Smooth muscle cell (in vitro differentiated cells): ENCODE measurements around the gene DSCAM. TPM values are rescaled to one million over a fixed set of nuclear protein-coding genes. Genes with fewer than 3 reads are reported as not detected.
"Not testable (repeated sequence)": the region's sequence is repeated elsewhere in the genome, so short reads cannot be mapped to it uniquely, and the experiment has no call there.

Experiments
- DNase-seq: peaks from one replicate; lab custom pipeline; 2025; ENCODE audit not compliant: unreplicated experiment; lab: John Stamatoyannopoulos, UW
- H2AFZ ChIP-seq: fragments of 200-600 bp; sonication (generic); 2 replicates; pipeline ENCODE4 v1.6.0; 2016; ENCODE audit warnings: antibody characterized with exemption, low read depth, mild to moderate bottlenecking
- H3F3A ChIP-seq: fragments of 200-600 bp; sonication (generic); 2 replicates; pipeline ENCODE4 v1.6.0; 2017; ENCODE audit warnings: antibody characterized with exemption, low read depth
- H3K27ac ChIP-seq: fragments of 200-600 bp; sonication (generic); 2 replicates; pipeline ENCODE4 v1.5.1; 2016; ENCODE audit warnings: low read depth, mild to moderate bottlenecking
- H3K27me3 ChIP-seq: fragments of 200-600 bp; sonication (generic); 2 replicates; pipeline ENCODE4 v1.6.1; 2016; ENCODE audit warnings: low read depth, mild to moderate bottlenecking
- H3K36me3 ChIP-seq: fragments of 200-600 bp; sonication (generic); 2 replicates; pipeline ENCODE4 v1.5.1; 2016; ENCODE audit warnings: low read depth
- H3K4me1 ChIP-seq: fragments of 200-600 bp; sonication (generic); 2 replicates; pipeline ENCODE4 v1.5.1; 2016; ENCODE audit warnings: low read depth
- H3K4me2 ChIP-seq: fragments of 200-600 bp; sonication (generic); 2 replicates; pipeline ENCODE4 v1.6.0; 2016; ENCODE audit warnings: mild to moderate bottlenecking
- H3K4me3 ChIP-seq: fragments of 200-600 bp; sonication (generic); 2 replicates; pipeline ENCODE4 v1.5.1; 2016; ENCODE audit warnings: mild to moderate bottlenecking
- H3K79me2 ChIP-seq: fragments of 200-600 bp; sonication (generic); 2 replicates; pipeline ENCODE4 v1.6.0; 2016; ENCODE audit warnings: low read depth, mild to moderate bottlenecking
- H3K9ac ChIP-seq: fragments of 200-600 bp; sonication (generic); 2 replicates; pipeline ENCODE4 v1.6.0; 2016; ENCODE audit warnings: low read depth
- H3K9me3 ChIP-seq: fragments of 200-600 bp; sonication (generic); replicated peaks from 2 replicates; pipeline ENCODE4 v1.5.1; 2016; ENCODE audit warnings: low read depth
- H4K20me1 ChIP-seq: fragments of 200-600 bp; sonication (generic); 2 replicates; pipeline ENCODE4 v1.6.0; 2016; ENCODE audit warnings: low read depth
- WGBS: methylation state at CpG from one replicate; pipeline ENCODE4 v1.1.7; 2016; ENCODE audit warnings: low lambda C conversion rate; 5-methylcytosine and 5-hydroxymethylcytosine counted together
- polyA plus RNA-seq: library from polyadenylated mRNA; unstranded; fragments of >200 nt; fragmentation: Nextera tagmentation; extraction: Ambion mirVana; gene quantifications from 2 replicates; pipeline ENCODE4 v1.2.1, GENCODE V29; 2016
- total RNA-seq: library from RNA; depleted of rRNA; stranded (reverse); fragments of >200 nt; gene quantifications from 2 replicates; pipeline ENCODE4 v1.2.3, GENCODE V29; 2014
- TF ChIP-seq, protein P1 (sequence below): fragments of 200-600 bp; sonication (generic); IDR thresholded peaks from 2 replicates; pipeline ENCODE4 v1.5.1; 2017; ENCODE audit warnings: borderline replicate concordance, mild to moderate bottlenecking, antibody characterized with exemption; ENCODE audit not compliant: insufficient read depth, poor library complexity, severe bottlenecking

The DSCAM gene
- total and polyA plus RNA-seq, 2 experiments from 2014 or later = not detected

DNA sequence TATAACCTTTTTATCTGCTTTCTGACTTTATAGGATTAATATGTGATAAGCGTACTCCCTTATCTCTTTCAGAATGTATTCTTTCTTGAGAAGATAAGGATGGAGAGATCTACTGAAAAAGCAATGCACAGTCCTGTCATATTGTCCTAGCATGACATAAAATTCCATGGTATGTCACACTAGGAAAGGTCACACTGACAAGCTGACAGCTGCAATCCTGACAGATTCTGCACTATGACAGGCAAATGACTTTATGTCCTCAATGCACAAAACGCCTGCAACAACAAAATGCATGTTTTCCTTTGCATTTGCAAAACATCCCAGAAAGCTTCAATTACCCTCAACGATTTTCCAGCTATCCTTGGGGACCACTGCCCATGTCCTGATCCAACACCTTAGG is 393.8 kb downstream of the DSCAM start:
- 81% methylated on average over 3 of the region's 3 CpGs for WGBS
- Histone ChIP-seq H3K9me3 (no peaks in the 10 kb centered on the region), H3K36me3 (no peaks in the 10 kb centered on the region), H3F3A (no peaks in the 10 kb centered on the region), H3K27me3 (no peaks in the 10 kb centered on the region), H3K4me2 (no peak overlapping the region), H3K4me1 (no peaks in the 10 kb centered on the region), H3K4me3 (no peak overlapping the region), H3K9ac (no peak overlapping the region), H3K27ac (no peak overlapping the region), H4K20me1 (no peaks in the 10 kb centered on the region), H2AFZ (no peak overlapping the region), H3K79me2 (no peaks in the 10 kb centered on the region)
- DNase-seq = no peak
- TF ChIP-seq, protein P1, sequence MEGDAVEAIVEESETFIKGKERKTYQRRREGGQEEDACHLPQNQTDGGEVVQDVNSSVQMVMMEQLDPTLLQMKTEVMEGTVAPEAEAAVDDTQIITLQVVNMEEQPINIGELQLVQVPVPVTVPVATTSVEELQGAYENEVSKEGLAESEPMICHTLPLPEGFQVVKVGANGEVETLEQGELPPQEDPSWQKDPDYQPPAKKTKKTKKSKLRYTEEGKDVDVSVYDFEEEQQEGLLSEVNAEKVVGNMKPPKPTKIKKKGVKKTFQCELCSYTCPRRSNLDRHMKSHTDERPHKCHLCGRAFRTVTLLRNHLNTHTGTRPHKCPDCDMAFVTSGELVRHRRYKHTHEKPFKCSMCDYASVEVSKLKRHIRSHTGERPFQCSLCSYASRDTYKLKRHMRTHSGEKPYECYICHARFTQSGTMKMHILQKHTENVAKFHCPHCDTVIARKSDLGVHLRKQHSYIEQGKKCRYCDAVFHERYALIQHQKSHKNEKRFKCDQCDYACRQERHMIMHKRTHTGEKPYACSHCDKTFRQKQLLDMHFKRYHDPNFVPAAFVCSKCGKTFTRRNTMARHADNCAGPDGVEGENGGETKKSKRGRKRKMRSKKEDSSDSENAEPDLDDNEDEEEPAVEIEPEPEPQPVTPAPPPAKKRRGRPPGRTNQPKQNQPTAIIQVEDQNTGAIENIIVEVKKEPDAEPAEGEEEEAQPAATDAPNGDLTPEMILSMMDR = no peak

DNA sequence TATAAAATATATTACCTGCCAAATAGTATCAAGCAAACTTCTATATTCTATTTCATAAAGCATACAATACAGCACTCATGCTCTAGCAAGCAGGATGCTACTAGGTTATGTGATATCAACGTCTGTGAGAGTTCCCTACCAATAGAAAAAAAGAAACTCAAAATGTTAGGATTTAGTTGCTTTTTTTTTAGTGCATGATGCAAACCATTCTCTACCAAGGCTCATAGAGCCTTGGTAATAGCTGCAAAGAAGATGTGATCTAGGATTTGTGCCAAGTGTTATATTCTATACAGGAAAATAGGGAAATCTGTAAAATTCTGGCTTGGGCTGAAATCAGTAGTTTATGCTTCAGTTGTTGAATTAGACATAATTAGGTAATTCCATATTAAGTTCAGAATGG is 394.4 kb downstream of the DSCAM start:
- 85% methylated on average over 1 of the region's 1 CpG for WGBS
- no peak for DNase-seq
- Histone ChIP-seq H3K9me3 (no peaks in the 10 kb centered on the region), H3K27ac (no peak overlapping the region), H3K36me3 (no peaks in the 10 kb centered on the region), H2AFZ (no peak overlapping the region), H3K79me2 (no peaks in the 10 kb centered on the region), H3K4me3 (no peak overlapping the region), H3F3A (no peaks in the 10 kb centered on the region), H4K20me1 (no peaks in the 10 kb centered on the region), H3K27me3 (no peaks in the 10 kb centered on the region), H3K9ac (no peak overlapping the region), H3K4me2 (no peak overlapping the region), H3K4me1 (no peaks in the 10 kb centered on the region)
- TF ChIP-seq, protein P1 = no peak

DNA sequence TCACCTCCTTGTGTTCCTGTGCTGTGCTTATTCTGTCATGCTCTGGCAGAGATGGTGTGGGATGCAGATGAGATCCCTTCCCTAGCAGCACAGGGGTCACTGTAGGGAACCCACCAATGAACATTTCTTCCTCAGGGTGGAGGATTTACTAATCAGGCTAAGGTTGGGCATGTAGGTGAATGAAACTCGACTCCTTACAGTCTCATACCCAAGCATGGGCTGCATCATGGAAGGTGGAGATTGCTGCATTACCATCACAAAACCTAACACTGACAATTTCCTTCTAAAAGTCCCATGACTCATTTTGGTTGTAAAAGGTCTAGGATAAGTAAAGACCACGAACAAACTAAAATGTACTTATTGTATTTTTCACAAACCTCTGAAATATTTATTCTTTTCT is 399.9 kb downstream of the DSCAM start:
- H3K79me2 ChIP-seq = no peaks in the 10 kb centered on the region
- no peak overlapping the region for H3K4me2 ChIP-seq
- no peak overlapping the region for H3K27ac ChIP-seq
- H3K4me1 ChIP-seq = no peaks in the 10 kb centered on the region
- no peak for DNase-seq
- H3K36me3 ChIP-seq = no peaks in the 10 kb centered on the region
- H3K27me3 ChIP-seq = no peaks in the 10 kb centered on the region
- no peak overlapping the region for H2AFZ ChIP-seq
- no peaks in the 10 kb centered on the region for H4K20me1 ChIP-seq
- H3K9ac ChIP-seq = no peak overlapping the region
- WGBS = 49% methylated on average over 2 of the region's 2 CpGs
- H3F3A ChIP-seq = no peaks in the 10 kb centered on the region
- TF ChIP-seq, protein P1 = no peak
- no peak overlapping the region for H3K4me3 ChIP-seq
- H3K9me3 ChIP-seq = no peaks in the 10 kb centered on the region

DNA sequence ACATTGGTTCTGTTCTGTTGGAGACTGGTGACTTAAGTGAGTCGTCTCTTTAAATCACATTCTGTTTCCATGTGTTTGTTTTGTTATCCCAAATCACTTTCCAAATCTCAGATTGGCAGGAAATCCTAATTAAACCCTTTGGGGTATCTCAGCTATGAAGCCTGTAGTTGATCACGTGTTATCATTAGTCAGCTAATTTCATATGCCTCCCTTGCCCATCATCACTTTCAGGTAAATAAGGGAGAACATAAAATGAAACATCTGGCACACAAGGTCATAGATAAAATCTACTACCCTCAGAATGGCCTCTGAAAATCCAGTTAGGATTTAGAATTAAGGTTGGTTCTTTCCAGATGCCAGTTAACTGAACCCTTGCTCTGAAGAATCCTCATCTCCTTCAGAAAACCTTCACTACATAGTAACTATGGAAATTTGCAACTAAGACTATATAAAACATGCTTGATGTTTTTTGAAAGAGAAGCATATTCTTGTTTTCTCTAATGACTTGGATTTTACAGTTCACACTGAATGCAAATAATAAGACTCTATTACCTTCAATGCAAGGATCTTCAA is 401.5 kb downstream of the DSCAM start:
- Histone ChIP-seq H3K9me3 (no peaks in the 10 kb centered on the region), H3K27me3 (no peaks in the 10 kb centered on the region), H3K4me3 (no peak overlapping the region), H3K27ac (no peak overlapping the region), H3K36me3 (no peaks in the 10 kb centered on the region), H3K4me1 (no peaks in the 10 kb centered on the region), H3F3A (no peaks in the 10 kb centered on the region), H2AFZ (no peak overlapping the region), H3K9ac (no peak overlapping the region), H4K20me1 (no peaks in the 10 kb centered on the region), H3K4me2 (no peak overlapping the region), H3K79me2 (no peaks in the 10 kb centered on the region)
- TF ChIP-seq, protein P1 = no peak
- DNase-seq = no peak
- WGBS = 81% methylated on average over 2 of the region's 2 CpGs

DNA sequence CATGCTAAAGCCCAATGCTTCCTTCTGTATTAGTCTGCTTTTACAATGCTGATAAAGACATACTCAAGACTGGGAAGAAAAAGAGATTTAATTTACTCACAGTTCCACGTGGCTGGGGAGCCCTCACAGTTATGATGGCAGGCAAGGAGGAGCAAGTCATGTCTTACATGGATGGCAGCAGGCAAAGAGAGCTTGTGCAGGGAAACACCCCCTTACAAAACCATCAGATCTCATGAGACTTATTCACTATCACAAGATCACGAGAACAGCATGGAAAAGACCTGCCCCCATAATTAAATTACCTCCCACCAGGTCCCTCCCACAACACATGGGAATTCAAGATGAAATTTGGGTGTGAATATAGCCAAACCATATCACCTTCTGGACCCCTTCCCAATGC is 407.4 kb downstream of the DSCAM start:
- H4K20me1 ChIP-seq, H3K4me1 ChIP-seq, H2AFZ ChIP-seq, DNase-seq, H3K9me3 ChIP-seq, H3K36me3 ChIP-seq, H3K79me2 ChIP-seq, H3K9ac ChIP-seq, H3K4me3 ChIP-seq, H3K4me2 ChIP-seq, H3K27ac ChIP-seq, H3F3A ChIP-seq, H3K27me3 ChIP-seq: not testable (repeated sequence)
- WGBS = 51% methylated on average over 2 of the region's 2 CpGs
